CD14-positive monocyte (primary cell): Measurements from ENCODE around the gene PEAK1. TPM values are rescaled to one million over a fixed set of nuclear protein-coding genes. Genes with fewer than 3 reads are reported as not detected.

Experiments
- DNase-seq, 3 donors: peaks; one replicate each; pipeline ENCODE4 v3.0.0-alpha.2; 2011 to 2022
- H2AFZ ChIP-seq: 2 replicates; pipeline ENCODE4 v1.6.0; 2012; ENCODE audit warnings: mild to moderate bottlenecking, low read depth, low read length, inconsistent platforms; ENCODE audit not compliant: insufficient read depth, poor library complexity, severe bottlenecking
- H3K27ac ChIP-seq, 2 donors: 1 replicate in 1 of 2; 2 replicates in 1 of 2; pipeline ENCODE4 v1.5.1; 2012 to 2013; ENCODE audit warnings: low read length in 2 of 2, control low read depth in 1 of 2, inconsistent platforms in 1 of 2, low read depth in 1 of 2, mild to moderate bottlenecking in 1 of 2
- H3K27me3 ChIP-seq, 2 donors: one replicate each; pipeline versions ENCODE4 v1.6.0 to v1.6.1; 2011 to 2013; ENCODE audit warnings: low read length in 2 of 2; ENCODE audit not compliant: control insufficient read depth in 2 of 2, insufficient read depth in 2 of 2
- H3K36me3 ChIP-seq, 2 donors: replicated peaks in 1 of 2; 1 replicate in 1 of 2; 2 replicates in 1 of 2; pipeline versions ENCODE4 v1.5.1 to v1.6.1; 2012 to 2013; ENCODE audit warnings: low read length in 2 of 2, control low read depth in 1 of 2, inconsistent platforms in 1 of 2, mild to moderate bottlenecking in 1 of 2; ENCODE audit not compliant: insufficient read depth in 2 of 2, control insufficient read depth in 1 of 2
- H3K4me1 ChIP-seq, 2 donors: 1 replicate in 1 of 2; 2 replicates in 1 of 2; pipeline versions ENCODE4 v1.5.1 to v1.6.1; 2012 to 2013; ENCODE audit warnings: low read length in 2 of 2, control low read depth in 1 of 2, inconsistent platforms in 1 of 2, mild to moderate bottlenecking in 1 of 2, moderate library complexity in 1 of 2; ENCODE audit not compliant: insufficient read depth in 2 of 2, control insufficient read depth in 1 of 2
- H3K4me2 ChIP-seq: replicated peaks from 2 replicates; pipeline ENCODE3; 2012; ENCODE audit warnings: low read length, moderate library complexity, mild to moderate bottlenecking; ENCODE audit not compliant: poor library complexity, severe bottlenecking; ENCODE audit errors: extremely low read depth
- H3K4me3 ChIP-seq, 3 experiments: fragments of 200-600 bp in 1 of 3; sonication (generic) in 1 of 3; replicated peaks in 1 of 3; 1 replicate in 2 of 3; 2 replicates in 1 of 3; pipeline ENCODE4 v1.5.1; 2011 to 2013; ENCODE audit warnings: low read length in 3 of 3, mild to moderate bottlenecking in 3 of 3, control low read depth in 2 of 3, low read depth in 2 of 3, inconsistent platforms in 1 of 3, moderate library complexity in 1 of 3
- H3K79me2 ChIP-seq: 2 replicates; pipeline ENCODE4 v1.6.0; 2012; ENCODE audit warnings: mild to moderate bottlenecking, control low read depth, inconsistent platforms, low read length, moderate library complexity; ENCODE audit not compliant: insufficient read depth
- H3K9ac ChIP-seq: 2 replicates; pipeline ENCODE4 v1.6.0; 2017; ENCODE audit warnings: low read length, mild to moderate bottlenecking; ENCODE audit not compliant: insufficient read depth, poor library complexity, severe bottlenecking
- H3K9me3 ChIP-seq, 2 donors: replicated peaks in 1 of 2; 1 replicate in 1 of 2; 2 replicates in 1 of 2; pipeline versions ENCODE4 v1.5.1 to v1.6.1; 2012 to 2013; ENCODE audit warnings: low read length in 2 of 2, control low read depth in 1 of 2; ENCODE audit not compliant: control insufficient read depth in 1 of 2, insufficient read depth in 1 of 2
- H4K20me1 ChIP-seq: 2 replicates; pipeline ENCODE4 v1.6.0; 2012; ENCODE audit warnings: mild to moderate bottlenecking, low read length, control low read depth, moderate library complexity; ENCODE audit not compliant: insufficient read depth
- H3K27ac Mint-ChIP-seq, 7 donors: one replicate each; pipeline ENCODE4 v1.8.0; 2020; ENCODE audit warnings: mild to moderate bottlenecking in 7 of 7, mixed read lengths in 7 of 7, moderate library complexity in 6 of 7, inconsistent platforms in 2 of 7
- H3K27me3 Mint-ChIP-seq, 3 donors: one replicate each; pipeline ENCODE4 v1.8.0; 2021 to 2022; ENCODE audit warnings: low read depth in 3 of 3, mild to moderate bottlenecking in 3 of 3, mixed read lengths in 3 of 3, moderate library complexity in 3 of 3, inconsistent platforms in 1 of 3
- H3K36me3 Mint-ChIP-seq, 2 donors: one replicate each; pipeline ENCODE4 v1.8.0; 2020; ENCODE audit warnings: mixed read lengths in 2 of 2, inconsistent platforms in 1 of 2, mild to moderate bottlenecking in 1 of 2
- H3K4me1 Mint-ChIP-seq: one replicate; pipeline ENCODE4 v1.8.0; 2020; ENCODE audit warnings: mild to moderate bottlenecking, mixed read lengths
- H3K4me3 Mint-ChIP-seq, 2 donors: one replicate each; pipeline ENCODE4 v1.8.0; 2020; ENCODE audit warnings: mild to moderate bottlenecking in 2 of 2, mixed read lengths in 2 of 2, moderate library complexity in 1 of 2
- H3K9me3 Mint-ChIP-seq, 7 donors: one replicate each; pipeline ENCODE4 v1.8.0; 2020 to 2022; ENCODE audit warnings: mixed read lengths in 7 of 7, mild to moderate bottlenecking in 6 of 7, moderate library complexity in 6 of 7, inconsistent platforms in 2 of 7
- WGBS: methylation state at CpG from one replicate; pipeline ENCODE4 v1.1.5; 2013; ENCODE audit warnings: missing lambda C conversion rate; ENCODE audit not compliant: insufficient coverage; 5-methylcytosine and 5-hydroxymethylcytosine counted together
- intact Hi-C, 2 donors: fragments of 100-400 bp; cut with micrococcal nuclease; formaldehyde crosslinking; loops; one replicate each; pipeline versions ENCODE4 v1.15.0 to v1.15.1; 2023
- polyA plus RNA-seq, 3 donors: library from polyadenylated mRNA; depleted of rRNA in 1 of 3; unstranded in 2 of 3; stranded (reverse) in 1 of 3; fragments of 300-500 nt in 2 of 3; fragments of >200 nt in 1 of 3; fragmentation: Illumina TruSeq in 2 of 3; gene quantifications; 1 replicate in 2 of 3; 2 replicates in 1 of 3; pipeline ENCODE4 v1.2.3, GENCODE V29; 2012 to 2021
- TF ChIP-seq, protein P1 (sequence below): fragments of 200-600 bp; IDR thresholded peaks from one replicate; pipeline ENCODE4 v1.8.0; 2022; ENCODE audit warnings: antibody characterized with exemption, mild to moderate bottlenecking

The PEAK1 gene
- polyA plus RNA-seq, 3 donors: 0.85 to 8.7 (median 1.1) TPM

DNA sequence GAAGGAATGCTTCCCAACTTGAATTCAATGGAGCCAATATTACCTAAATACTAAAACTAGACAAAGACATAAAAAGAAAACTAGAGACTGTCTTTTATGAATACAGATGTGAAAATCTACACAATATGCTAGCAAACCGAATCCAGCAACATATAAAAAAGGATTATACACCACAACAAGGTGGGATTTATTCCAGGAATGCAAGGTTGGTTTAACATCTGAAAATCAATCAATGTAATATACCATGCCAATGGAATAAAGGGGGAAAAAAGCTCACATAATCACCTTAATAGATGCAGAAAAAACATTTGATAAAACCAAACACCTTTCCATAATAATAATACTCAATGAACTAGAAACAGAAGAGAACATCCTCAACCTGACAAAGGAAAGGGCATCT, 279.7 kb downstream of the PEAK1 start:
- no peak overlapping the region for H3K27ac ChIP-seq
- DNase-seq: no peak
- no peaks in the 10 kb centered on the region for H3K79me2 ChIP-seq
- H3K4me1 ChIP-seq: no peaks in the 10 kb centered on the region
- H3K4me2 ChIP-seq: no peak overlapping the region
- Mint-ChIP-seq H3K27ac (no peak overlapping the region), H3K36me3 (peaks cover 34 to 43% of the 10 kb centered on the region in 2 donors), H3K4me1 (peaks cover 3% of the 10 kb centered on the region), H3K27me3 (no peaks in the 10 kb centered on the region), H3K4me3 (no peak overlapping the region), H3K9me3 (peaks cover 21 to 30% (median 27%) of the 10 kb centered on the region in 7 donors)
- H3K4me3 ChIP-seq: no peak overlapping the region
- no peaks in the 10 kb centered on the region for H4K20me1 ChIP-seq
- intact Hi-C loops: no loop called here
- WGBS: no CpG with 5 or more reads among the region's 1 CpG
- TF ChIP-seq, protein P1, sequence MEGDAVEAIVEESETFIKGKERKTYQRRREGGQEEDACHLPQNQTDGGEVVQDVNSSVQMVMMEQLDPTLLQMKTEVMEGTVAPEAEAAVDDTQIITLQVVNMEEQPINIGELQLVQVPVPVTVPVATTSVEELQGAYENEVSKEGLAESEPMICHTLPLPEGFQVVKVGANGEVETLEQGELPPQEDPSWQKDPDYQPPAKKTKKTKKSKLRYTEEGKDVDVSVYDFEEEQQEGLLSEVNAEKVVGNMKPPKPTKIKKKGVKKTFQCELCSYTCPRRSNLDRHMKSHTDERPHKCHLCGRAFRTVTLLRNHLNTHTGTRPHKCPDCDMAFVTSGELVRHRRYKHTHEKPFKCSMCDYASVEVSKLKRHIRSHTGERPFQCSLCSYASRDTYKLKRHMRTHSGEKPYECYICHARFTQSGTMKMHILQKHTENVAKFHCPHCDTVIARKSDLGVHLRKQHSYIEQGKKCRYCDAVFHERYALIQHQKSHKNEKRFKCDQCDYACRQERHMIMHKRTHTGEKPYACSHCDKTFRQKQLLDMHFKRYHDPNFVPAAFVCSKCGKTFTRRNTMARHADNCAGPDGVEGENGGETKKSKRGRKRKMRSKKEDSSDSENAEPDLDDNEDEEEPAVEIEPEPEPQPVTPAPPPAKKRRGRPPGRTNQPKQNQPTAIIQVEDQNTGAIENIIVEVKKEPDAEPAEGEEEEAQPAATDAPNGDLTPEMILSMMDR: no peak
- H2AFZ ChIP-seq: no peak overlapping the region
- H3K27me3 ChIP-seq: no peaks in the 10 kb centered on the region
- peaks cover 11 to 16% of the 10 kb centered on the region in 2 donors for H3K9me3 ChIP-seq
- no peak overlapping the region for H3K9ac ChIP-seq
- H3K36me3 ChIP-seq: no peaks in the 10 kb centered on the region

DNA sequence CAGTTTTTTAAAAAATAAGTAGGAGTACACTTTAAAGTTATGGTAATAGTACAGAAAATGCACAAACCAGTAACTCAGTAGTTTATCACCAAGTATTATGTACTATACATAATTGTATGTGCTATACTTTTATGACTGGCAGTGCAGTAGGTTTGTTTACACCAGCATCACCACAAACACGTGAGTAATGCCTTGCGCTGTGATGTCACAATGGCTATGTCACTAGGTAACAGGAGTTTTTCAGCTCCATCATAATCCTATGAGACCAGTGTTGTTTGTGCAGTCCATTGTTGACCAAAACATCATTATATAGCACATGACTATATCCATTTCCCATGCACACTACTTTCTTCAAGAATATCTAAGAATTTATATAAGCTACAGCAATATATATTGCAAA, 280.6 kb downstream of the PEAK1 start:
- Mint-ChIP-seq H3K36me3 (peaks cover 34 to 42% of the 10 kb centered on the region in 2 donors), H3K27ac (no peak overlapping the region), H3K9me3 (peaks cover 21 to 30% (median 27%) of the 10 kb centered on the region in 7 donors), H3K4me1 (peaks cover 3% of the 10 kb centered on the region), H3K4me3 (no peak overlapping the region), H3K27me3 (no peaks in the 10 kb centered on the region)
- TF ChIP-seq, protein P1: no peak
- Histone ChIP-seq H3K4me1 (no peaks in the 10 kb centered on the region), H3K9ac (no peak overlapping the region), H3K36me3 (no peaks in the 10 kb centered on the region), H3K27me3 (no peaks in the 10 kb centered on the region), H3K27ac (no peak overlapping the region), H4K20me1 (no peaks in the 10 kb centered on the region), H3K9me3 (peaks cover 11 to 16% of the 10 kb centered on the region in 2 donors), H3K4me2 (no peak overlapping the region), H3K4me3 (no peak overlapping the region), H2AFZ (no peak overlapping the region), H3K79me2 (no peaks in the 10 kb centered on the region)
- WGBS: no CpG with 5 or more reads among the region's 2 CpGs
- DNase-seq: no peak
- intact Hi-C loops: no loop called here
